Measurements from ENCODE around the gene DOK3.

Gene DOK3, protein sequence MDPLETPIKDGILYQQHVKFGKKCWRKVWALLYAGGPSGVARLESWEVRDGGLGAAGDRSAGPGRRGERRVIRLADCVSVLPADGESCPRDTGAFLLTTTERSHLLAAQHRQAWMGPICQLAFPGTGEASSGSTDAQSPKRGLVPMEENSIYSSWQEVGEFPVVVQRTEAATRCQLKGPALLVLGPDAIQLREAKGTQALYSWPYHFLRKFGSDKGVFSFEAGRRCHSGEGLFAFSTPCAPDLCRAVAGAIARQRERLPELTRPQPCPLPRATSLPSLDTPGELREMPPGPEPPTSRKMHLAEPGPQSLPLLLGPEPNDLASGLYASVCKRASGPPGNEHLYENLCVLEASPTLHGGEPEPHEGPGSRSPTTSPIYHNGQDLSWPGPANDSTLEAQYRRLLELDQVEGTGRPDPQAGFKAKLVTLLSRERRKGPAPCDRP

DNA sequence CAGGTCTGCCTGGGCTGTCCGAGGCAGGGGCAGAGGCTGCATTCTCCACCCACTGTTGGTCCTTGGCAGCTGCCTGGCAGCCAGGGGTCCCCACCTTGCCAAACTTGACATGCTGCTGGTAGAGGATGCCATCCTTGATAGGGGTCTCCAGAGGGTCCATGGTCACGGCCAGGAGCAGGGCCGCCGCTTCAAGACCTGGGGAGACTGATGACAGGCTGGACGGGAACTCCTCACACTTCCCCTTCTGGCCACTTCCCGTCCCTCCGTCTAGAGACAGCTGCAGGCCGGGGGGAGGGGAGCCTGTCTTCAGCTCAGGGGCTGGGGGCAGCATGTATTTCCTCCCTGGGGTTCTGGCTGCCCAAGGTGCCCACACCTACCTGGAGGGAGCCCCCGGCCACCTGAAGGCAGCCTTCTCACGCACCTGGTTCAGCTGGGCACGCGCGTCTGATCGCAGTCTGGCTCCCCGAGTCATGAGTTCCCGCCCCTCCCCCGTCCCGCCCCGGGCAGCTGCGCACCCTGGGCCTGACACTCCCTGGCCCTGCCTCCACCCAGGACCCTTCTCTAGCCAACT, at the start of gene DOK3:
Gene DOK3 (minus strand): TSS at position 446 of the 571 bp plus-strand sequence. CDS start 286 bp downstream, at position 160.
- H3K4me3 ChIP-seq (ENCODE audit: low read depth, low read length, poor library complexity, severe bottlenecking), result peak within 1 kb of the TSS; percentile 78
- H3K36me3 ChIP-seq (ENCODE audit: insufficient read depth, low read length), result peaks cover 64% of the 10 kb centered on the region
- H2AFZ ChIP-seq (ENCODE audit: low read length), result no peak within 1 kb of the TSS

DNA sequence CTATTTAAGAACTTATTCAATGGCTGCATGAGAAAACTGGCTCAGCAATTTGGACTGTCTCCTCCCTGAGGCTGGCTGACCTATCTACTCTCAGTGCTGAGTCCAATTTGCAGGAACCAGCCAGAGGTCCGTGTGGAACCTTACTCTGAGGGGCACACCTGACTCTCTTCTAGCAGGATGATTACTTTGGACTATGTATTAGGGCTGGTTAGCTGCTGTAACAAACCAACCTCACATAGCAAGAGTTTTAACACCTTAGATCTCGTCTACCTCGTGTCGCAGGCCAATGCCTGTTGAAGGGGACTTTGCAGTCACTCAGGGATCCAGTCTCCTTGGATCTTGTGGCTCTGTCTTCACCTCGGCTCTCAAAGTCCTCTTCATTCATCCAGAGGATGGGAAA, 48.2 kb upstream of the DOK3 start:
- H3K36me3 ChIP-seq (ENCODE audit: insufficient read depth, low read length), result peaks cover under 1% of the 10 kb centered on the region; the same call in 1 of the 2 replicates
- no peak overlapping the region for H3K27ac ChIP-seq (ENCODE audit: low read depth, low read length, poor library complexity, severe bottlenecking)
- H3K4me3 ChIP-seq (ENCODE audit: low read depth, low read length, poor library complexity, severe bottlenecking), result no peak overlapping the region
- no peaks in the 10 kb centered on the region for H3F3A ChIP-seq (ENCODE audit: insufficient read depth, low read length)
- H3K4me1 ChIP-seq (ENCODE audit: insufficient read depth, low read length, severe bottlenecking), result peaks cover 18% of the 10 kb centered on the region
- no peaks in the 10 kb centered on the region for H3K9me3 ChIP-seq (ENCODE audit: low read length)
- H3K4me2 ChIP-seq (ENCODE audit: low read length), result no peak overlapping the region
- H3K9ac ChIP-seq (ENCODE audit: low read length), result no peak overlapping the region
- H2AFZ ChIP-seq (ENCODE audit: low read length), result no peak overlapping the region
- TF ChIP-seq, protein P1, sequence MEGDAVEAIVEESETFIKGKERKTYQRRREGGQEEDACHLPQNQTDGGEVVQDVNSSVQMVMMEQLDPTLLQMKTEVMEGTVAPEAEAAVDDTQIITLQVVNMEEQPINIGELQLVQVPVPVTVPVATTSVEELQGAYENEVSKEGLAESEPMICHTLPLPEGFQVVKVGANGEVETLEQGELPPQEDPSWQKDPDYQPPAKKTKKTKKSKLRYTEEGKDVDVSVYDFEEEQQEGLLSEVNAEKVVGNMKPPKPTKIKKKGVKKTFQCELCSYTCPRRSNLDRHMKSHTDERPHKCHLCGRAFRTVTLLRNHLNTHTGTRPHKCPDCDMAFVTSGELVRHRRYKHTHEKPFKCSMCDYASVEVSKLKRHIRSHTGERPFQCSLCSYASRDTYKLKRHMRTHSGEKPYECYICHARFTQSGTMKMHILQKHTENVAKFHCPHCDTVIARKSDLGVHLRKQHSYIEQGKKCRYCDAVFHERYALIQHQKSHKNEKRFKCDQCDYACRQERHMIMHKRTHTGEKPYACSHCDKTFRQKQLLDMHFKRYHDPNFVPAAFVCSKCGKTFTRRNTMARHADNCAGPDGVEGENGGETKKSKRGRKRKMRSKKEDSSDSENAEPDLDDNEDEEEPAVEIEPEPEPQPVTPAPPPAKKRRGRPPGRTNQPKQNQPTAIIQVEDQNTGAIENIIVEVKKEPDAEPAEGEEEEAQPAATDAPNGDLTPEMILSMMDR (IDR thresholded peaks at IDR 0.05; ENCODE audit: low read length), result no peak
- TF ChIP-seq EZH2 (IDR thresholded peaks at IDR 0.05; ENCODE audit: borderline replicate concordance, low read length), result no peak
- H4K20me1 ChIP-seq (ENCODE audit: insufficient read depth, low read length), result no peaks in the 10 kb centered on the region
- H3K27me3 ChIP-seq (ENCODE audit: insufficient read depth, low read length), result no peaks in the 10 kb centered on the region
- no peaks in the 10 kb centered on the region for H3K9me2 ChIP-seq (ENCODE audit: low read depth, low read length)
- H3K79me2 ChIP-seq (ENCODE audit: insufficient read depth, low read length), result peaks cover 12% of the 10 kb centered on the region

More for the DNA sequence above, at the start of gene DOK3:
- no peaks in the 10 kb centered on the region for H3K79me2 ChIP-seq (ENCODE audit: insufficient read depth, low read length)
- peak within 1 kb of the TSS; percentile 98 for H3K9ac ChIP-seq (ENCODE audit: low read length)
- peaks cover 62% of the 10 kb centered on the region for H3K4me1 ChIP-seq (ENCODE audit: insufficient read depth, low read length, severe bottlenecking)
- H3F3A ChIP-seq (ENCODE audit: insufficient read depth, low read length), result no peaks in the 10 kb centered on the region
- H4K20me1 ChIP-seq (ENCODE audit: insufficient read depth, low read length), result no peaks in the 10 kb centered on the region
- peak within 1 kb of the TSS; percentile 94 for H3K4me2 ChIP-seq (ENCODE audit: low read length)
- TF ChIP-seq, protein P1 (IDR thresholded peaks at IDR 0.05; ENCODE audit: low read length), result peak; percentile 8; the same call in 1 of the 2 replicates
- TF ChIP-seq EZH2 (IDR thresholded peaks at IDR 0.05; ENCODE audit: borderline replicate concordance, low read length), result no peak
- H3K9me2 ChIP-seq (ENCODE audit: low read depth, low read length), result no peaks in the 10 kb centered on the region
- H3K27me3 ChIP-seq (ENCODE audit: insufficient read depth, low read length), result no peaks in the 10 kb centered on the region
- peak within 1 kb of the TSS; percentile 99 for H3K27ac ChIP-seq (ENCODE audit: low read depth, low read length, poor library complexity, severe bottlenecking)
- no peaks in the 10 kb centered on the region for H3K9me3 ChIP-seq (ENCODE audit: low read length)

DNA sequence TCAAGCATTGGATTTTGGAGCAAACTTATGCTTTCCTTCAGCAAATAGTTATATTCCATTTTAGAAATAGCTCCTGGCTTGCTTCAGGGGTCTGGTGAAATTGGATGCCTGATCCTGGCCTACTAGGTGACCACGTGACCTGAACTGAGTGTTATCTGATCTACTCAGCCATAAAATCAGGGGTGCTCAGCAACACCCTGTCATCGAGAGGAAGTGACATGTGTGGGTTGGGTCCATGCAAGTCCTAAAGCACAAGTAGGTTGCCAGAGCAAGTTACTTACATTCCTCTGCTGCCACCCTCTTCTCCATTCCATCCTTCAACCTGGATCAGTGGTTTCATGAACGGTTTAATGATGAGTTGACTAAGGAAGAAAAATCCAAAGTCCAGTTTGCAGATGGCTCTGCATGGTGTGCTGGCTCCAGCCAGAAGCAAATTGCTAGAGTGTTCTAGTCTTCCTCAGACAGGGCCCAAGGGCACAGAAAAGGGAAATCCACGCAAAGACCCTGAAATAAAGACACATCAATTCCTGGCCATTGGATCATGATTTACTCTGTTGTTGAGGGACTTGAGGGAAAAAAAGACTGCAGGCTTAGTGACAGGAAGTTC, 47.5 kb upstream of the DOK3 start:
- no peak overlapping the region for H2AFZ ChIP-seq (ENCODE audit: low read length)
- no peak overlapping the region for H3K4me3 ChIP-seq (ENCODE audit: low read depth, low read length, poor library complexity, severe bottlenecking)
- no peak overlapping the region for H3K4me2 ChIP-seq (ENCODE audit: low read length)

More for the DNA sequence above, 47.5 kb upstream of the DOK3 start:
- Histone ChIP-seq H3K36me3 (ENCODE audit: insufficient read depth, low read length) (peaks cover 7% of the 10 kb centered on the region; the same call in 1 of the 2 replicates), H3K27me3 (ENCODE audit: insufficient read depth, low read length) (no peaks in the 10 kb centered on the region), H3K9me3 (ENCODE audit: low read length) (no peaks in the 10 kb centered on the region), H3K9ac (ENCODE audit: low read length) (no peak overlapping the region), H3K79me2 (ENCODE audit: insufficient read depth, low read length) (peaks cover 19% of the 10 kb centered on the region), H3K27ac (ENCODE audit: low read depth, low read length, poor library complexity, severe bottlenecking) (no peak overlapping the region), H3K4me1 (ENCODE audit: insufficient read depth, low read length, severe bottlenecking) (peaks cover 25% of the 10 kb centered on the region), H3F3A (ENCODE audit: insufficient read depth, low read length) (no peaks in the 10 kb centered on the region), H4K20me1 (ENCODE audit: insufficient read depth, low read length) (no peaks in the 10 kb centered on the region), H3K9me2 (ENCODE audit: low read depth, low read length) (no peaks in the 10 kb centered on the region)
- no peak for TF ChIP-seq EZH2 (IDR thresholded peaks at IDR 0.05; ENCODE audit: borderline replicate concordance, low read length)
- TF ChIP-seq, protein P1 (IDR thresholded peaks at IDR 0.05; ENCODE audit: low read length), result no peak

Measured in OCI-LY1 (cell line).